ENCODE measurements around the gene STK32A.
"Not testable (repeated sequence)": the region's sequence is repeated elsewhere in the genome, so short reads cannot be mapped to it uniquely, and the experiment has no call there.

STK32A gene

DNA sequence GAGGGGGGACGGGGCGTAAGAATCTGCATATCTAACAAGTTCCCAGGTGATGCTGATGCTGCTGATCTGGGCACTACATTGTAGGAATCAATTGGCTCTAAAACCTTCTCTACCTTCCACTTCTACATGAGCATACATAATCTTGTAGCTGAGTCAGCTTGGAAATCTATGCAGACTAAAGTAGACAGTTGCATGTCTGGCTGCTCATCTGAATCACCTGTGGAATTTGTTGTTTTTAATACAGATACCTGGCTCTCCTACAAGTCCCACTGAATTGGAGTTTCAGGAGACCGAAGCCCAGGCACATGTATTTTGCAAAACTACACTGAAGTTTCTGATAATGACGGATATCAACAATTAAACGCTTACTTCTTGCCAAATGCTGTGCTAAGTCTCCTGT is 113.6 kb downstream of the STK32A start:
- DNase-seq: no peak

GRCh38 chr5:147349241-147349640 is 114.4 kb downstream of the STK32A start:
- no peak for DNase-seq

- no peak for DNase-seq
Measured at GRCh38 chr5:147359101-147359500, 124.3 kb downstream of the STK32A start.

- DNase-seq: no peak
Measured at GRCh38 chr5:147359581-147359980, 124.8 kb downstream of the STK32A start.

DNA sequence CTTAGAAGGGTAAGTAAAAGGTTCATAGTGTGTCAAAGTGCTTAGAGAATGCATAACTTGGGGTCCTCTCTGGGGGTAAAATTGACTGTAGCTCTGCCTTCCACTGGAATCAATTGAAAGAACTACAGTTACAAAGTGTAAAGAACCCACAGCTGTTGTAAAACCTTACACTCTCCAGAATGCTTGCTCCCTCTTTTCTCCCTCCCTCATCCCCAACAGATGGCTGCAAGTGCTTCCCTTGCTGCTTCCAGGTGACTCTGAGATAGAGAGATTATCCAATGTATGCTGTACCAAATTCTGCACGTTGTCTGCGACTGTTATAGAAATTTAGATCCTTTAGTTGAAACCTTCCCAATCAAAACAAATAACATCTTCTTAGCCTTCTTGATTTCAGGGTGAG is 126.0 kb downstream of the STK32A start:
- DNase-seq: no peak

DNA sequence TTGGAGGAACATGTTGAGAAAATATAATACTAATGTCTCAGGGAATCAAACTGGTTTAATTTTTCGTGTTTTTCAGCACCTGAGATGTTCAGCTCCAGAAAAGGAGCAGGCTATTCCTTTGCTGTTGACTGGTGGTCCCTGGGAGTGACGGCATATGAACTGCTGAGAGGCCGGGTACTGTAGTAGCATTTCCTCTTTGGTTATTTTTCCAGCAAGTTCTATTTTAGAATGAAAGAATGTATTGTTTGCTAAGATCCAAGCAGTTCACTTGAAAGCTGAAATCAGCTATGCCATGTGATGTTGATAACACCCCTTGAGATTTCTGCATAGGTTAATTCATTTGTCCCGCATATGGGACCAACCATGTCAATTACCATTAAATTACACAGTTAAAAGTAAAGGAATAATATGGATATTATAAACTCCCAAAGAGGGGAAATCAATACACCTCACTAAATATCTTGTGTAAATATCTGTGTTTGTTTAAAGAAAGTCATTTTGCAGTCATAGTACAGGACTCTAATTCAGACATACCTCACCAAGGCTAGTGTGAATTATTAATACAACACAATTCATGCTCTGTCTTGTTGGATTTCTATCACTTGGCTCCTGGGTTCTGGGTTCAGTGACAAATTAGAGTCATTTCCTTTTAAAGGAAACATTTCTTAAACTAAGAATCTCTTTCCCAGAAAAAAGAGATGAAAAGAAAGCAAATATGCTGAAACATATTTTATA is 126.8 kb downstream of the STK32A start:
- DNase-seq: no peak

GRCh38 chr5:147367381-147367780 is 132.6 kb downstream of the STK32A start:
- DNase-seq: not testable (repeated sequence)

DNA sequence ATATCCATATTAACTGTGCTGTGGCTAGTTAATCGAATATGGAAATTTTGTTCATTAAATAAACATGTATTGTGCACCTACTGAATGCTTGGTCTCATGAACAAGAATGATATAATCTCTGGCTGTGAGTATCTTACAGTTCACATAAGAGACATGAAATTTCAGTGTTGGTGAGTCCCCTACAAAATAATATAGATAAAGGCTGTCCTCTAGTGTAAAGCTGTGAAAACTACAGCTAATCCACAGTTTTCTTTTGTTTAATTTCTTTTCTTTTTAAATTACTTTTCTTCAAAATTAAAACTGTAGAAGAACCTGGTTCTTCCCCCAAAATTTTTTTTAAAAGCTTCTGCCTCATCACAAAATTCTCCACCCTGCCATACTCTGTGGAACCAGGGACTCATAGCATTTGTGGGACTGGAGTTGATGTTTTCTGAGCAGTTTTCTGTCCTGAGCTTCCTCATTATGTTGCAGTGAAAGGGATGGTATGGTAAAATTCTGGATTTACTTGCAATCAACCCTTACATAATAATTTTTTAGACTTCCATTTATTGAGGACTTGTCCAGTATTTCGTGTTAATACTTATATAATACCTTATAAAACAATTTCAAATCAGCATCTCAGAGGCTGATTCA is 135.0 kb downstream of the STK32A start:
- DNase-seq: peak in 1 of 2 experiments; percentile 40

DNA sequence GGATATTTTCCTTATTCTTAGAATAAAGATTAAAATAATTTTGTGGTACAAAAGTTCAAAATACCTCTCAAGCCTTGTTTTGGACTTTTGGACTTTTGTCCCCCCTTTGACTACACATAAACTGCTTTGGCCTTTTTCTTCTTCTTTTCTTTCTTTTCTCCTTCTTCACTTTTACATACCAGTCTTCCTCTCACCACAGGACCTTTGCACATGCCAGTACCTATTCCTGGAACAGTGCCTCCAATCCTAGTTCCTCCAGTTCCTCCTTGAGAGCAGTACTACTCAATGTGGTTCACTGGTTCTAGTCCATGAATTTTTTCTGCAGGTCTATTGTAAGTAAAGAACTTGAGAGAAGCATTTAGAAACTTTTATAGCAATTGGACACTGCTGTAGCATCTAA is 136.5 kb downstream of the STK32A start:
- DNase-seq: no peak

GRCh38 chr5:147372191-147372590 is 137.4 kb downstream of the STK32A start:
- DNase-seq: no peak

- DNase-seq: no peak
Measured at GRCh38 chr5:147373328-147373727, 138.5 kb downstream of the STK32A start.

GRCh38 chr5:147375151-147375550 is 140.3 kb downstream of the STK32A start:
- DNase-seq: no peak

GRCh38 chr5:147377682-147378081 is 142.9 kb downstream of the STK32A start:
- no peak for DNase-seq

DNA sequence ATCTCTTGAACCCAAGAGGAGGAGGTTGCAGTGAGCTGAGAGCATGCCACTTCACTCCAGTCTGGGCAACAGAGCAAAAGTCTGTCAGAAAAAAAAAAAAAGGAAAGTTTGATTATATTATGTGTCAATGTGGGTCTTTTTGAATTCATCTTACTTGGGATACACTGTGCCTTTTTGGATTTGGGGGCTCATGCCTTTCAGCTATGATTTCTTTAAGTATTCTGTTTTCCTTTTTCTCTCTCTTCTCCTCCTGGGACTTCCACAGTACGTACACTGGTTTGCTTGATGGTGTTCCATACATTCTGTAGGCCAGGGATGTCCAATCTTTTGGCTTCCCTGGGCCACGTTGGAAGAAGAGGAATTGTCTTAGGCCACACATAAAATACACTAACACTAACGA is 146.7 kb downstream of the STK32A start:
- no peak for DNase-seq

- no peak for DNase-seq
Measured at GRCh38 chr5:147382776-147383175, 147.9 kb downstream of the STK32A start.

DNA sequence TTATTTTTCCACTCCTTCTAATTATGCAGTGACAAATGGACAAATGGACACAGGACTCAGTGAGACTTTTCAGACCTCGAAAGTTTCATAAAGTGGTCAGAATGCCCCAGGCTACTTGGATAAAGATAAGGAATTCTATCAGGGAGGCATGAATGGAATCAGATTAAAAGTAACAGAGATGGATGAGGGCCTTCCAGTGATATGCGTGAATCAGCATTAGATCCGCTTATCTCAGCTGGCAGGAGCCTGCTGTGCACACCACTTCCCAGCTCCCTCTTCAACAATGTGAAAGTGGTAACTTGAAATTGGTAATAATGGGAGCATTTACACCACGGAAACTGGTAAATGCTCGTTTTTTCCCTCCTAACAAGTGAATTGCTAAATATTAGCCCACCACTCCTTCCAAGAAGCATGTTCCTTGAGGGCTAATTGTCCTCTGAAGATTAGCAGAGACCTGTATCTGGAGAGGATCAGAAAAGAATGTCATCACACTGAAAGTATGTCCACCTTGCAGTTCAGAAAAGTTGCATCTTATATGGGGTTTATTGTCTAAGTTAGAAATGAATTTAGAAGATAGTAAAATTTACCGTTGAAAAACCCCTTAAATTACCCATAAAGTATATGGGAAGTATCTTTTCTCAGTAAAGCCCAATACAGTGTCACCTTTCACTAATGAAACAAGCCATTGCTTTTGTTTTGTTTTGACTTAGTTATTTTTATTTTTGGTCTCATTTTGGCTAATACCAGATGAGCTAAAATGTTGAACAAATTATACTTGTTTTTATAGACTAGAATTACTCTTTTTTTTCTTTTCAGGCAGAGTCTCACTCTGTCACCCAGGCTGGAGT is 149.7 kb downstream of the STK32A start:
- DNase-seq: no peak

- DNase-seq: no peak
Measured at GRCh38 chr5:147387109-147387508, 152.3 kb downstream of the STK32A start.

DNA sequence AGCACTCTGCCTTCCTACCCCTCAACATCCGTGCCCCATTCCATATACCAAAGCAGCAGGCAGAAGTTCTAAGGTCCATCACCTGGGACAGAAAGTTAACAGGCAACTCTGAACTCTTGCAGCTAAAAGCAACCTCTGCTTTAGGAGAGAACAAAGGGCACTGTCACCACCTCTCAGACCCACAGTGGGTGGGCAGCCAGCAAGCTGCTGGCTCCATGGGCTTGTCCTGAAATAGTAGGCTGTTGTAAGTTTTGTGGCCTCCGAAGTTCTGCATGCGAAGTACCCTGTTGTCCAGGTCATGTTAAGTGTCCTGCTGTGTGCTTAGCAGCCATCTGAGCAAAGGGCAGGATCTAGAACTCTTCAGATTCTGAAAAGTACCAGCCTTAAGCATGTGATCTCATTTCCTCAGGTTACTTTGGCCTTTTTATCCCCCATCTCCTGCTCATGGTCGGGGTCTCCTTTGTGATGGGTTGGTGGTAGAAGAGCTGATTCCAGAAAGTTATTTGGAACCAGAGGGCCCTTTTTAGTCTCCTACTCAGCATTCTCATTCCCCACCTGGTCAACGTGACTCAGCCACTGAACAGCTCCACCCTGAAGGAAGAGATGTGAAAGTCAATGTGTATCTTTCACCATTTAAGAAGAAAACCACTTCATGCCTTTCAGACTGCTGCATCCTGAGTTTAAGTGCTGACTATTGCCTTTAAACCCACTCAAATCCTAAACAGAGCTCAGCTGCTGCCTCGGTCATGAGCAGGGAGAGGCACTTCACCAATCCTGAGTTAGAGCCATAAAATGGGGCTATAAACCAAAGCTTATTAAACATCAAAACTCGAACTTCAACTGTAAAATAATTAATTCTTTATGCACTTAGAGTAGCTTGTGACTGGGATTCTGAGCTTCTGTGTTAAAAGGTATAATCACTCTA is 153.6 kb downstream of the STK32A start:
- no peak for DNase-seq

DNA sequence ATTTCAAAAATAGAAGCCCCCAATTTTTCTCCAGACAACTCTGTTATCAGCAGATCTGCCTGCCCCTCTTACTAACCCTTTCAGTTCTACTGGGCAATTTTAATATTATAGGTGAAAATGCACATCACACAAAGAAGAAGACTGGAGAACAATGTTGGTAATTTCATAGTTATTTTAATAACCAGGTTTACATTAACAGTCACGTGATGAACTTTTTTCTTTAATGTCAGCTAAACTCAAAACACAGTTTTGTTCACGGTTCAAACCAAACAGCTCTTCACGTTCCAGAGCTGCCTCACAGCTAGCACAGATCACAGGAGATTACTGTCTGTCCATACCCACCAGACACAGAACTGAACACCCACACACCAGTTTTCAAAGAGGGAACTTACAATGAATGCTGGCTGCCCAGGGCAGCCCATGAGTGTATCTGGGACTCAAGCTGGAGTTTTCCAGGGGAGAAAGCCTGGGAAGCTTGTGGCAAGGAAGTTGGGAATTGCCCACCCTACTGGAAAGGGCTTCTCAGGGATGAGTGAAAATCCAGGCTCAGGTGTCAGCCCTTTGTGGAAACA is 155.9 kb downstream of the STK32A start:
- no peak for DNase-seq

GRCh38 chr5:147391781-147392180 is 157.0 kb downstream of the STK32A start:
- no peak for DNase-seq

DNA sequence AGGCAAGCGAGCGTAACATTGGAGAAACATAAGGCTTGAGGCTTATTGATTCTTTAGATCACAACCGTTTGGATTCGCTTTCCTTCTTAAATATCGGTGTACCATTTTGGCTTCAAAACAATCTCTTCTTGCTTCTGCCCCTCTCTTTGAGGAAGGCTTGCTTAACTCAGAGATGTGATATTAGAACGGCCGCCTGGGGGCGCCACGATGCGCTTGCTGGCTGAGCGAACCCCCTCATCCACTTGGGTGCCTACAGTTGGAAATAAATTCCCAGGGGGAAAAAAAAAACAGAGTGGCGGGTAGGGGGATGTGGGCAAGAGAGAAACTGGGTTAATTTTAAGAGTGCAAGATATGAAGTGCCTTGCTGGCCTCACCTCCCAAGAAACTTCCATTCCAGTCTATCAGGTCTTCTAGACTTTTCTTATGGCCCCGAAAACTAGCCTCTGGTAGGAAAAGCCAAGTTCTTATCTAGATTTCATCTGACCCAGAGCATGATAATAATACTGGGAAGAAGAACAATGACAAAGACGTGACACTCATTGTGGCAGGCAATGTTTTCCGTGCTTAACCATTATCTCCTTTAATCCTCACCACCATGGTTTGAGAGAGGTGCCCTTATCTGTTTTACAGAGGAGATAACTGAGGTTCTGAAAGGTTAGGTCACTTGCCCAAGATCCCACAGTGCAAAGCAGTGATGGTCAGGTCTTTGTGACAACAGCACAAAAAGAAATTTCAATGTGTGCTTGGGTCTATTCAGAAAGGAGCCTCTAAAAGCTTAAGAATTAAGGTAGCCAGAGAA is 159.2 kb downstream of the STK32A start:
- DNase-seq: no peak

Data from NCI-H2081 (cell line).